22Rv1 (cell line): Measurements from ENCODE around the gene FGF4.

Experiments used
- ZFX ChIP-seq: fragments of 450-650 bp; IDR thresholded peaks from 2 replicates; pipeline ENCODE4 v1.6.1; 2017; ENCODE audit warnings: antibody characterized with exemption, borderline replicate concordance
- TF ChIP-seq, protein P1 (sequence below): fragments of 450-650 bp; IDR thresholded peaks from 2 replicates; pipeline ENCODE4 v1.5.1; 2017; ENCODE audit warnings: mild to moderate bottlenecking

DNA sequence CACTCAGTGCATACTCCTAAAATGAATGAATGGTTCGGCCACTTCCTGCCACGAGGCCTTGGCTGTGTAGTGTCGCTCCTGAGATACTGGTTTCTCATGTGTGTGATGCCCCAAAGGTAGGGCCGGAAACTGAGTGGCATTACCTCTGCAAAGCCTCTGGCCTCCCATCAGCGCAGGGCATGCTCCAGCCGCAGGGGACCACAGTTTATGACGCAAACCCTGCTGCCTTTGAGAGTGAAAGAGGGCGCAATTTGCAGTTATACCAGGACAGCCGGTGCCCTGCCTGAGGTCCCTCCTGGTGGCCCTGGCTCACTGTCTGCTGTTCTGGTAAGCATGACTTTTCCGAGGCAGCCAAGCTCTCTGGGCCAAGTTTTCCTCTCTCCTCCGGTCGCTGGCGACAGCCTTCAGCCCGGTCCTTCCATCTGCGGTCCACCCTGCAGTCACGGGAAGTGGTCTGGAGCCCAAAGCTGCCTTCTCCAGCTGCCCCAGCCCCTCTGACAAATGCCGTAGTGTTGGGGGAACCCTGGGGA, 46.4 kb upstream of the FGF4 start:
- TF ChIP-seq, protein P1, sequence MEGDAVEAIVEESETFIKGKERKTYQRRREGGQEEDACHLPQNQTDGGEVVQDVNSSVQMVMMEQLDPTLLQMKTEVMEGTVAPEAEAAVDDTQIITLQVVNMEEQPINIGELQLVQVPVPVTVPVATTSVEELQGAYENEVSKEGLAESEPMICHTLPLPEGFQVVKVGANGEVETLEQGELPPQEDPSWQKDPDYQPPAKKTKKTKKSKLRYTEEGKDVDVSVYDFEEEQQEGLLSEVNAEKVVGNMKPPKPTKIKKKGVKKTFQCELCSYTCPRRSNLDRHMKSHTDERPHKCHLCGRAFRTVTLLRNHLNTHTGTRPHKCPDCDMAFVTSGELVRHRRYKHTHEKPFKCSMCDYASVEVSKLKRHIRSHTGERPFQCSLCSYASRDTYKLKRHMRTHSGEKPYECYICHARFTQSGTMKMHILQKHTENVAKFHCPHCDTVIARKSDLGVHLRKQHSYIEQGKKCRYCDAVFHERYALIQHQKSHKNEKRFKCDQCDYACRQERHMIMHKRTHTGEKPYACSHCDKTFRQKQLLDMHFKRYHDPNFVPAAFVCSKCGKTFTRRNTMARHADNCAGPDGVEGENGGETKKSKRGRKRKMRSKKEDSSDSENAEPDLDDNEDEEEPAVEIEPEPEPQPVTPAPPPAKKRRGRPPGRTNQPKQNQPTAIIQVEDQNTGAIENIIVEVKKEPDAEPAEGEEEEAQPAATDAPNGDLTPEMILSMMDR, result no peak
- TF ChIP-seq ZFX, result no peak
